HL-60 (cell line): Measurements from ENCODE around the gene TMEM131L.

ENCODE experiments used
- GABPA ChIP-seq: IDR thresholded peaks from 2 replicates; pipeline ENCODE4 v1.6.1; 2012; ENCODE audit warnings: low read depth
- POLR2AphosphoS5 ChIP-seq: IDR thresholded peaks from 2 replicates; pipeline ENCODE4 v1.6.1; 2012; ENCODE audit warnings: low read depth
- REST ChIP-seq: IDR thresholded peaks from 2 replicates; pipeline ENCODE4 v1.6.1; 2012; ENCODE audit warnings: low read depth; ENCODE audit not compliant: insufficient replicate concordance
- TF ChIP-seq, protein P1 (sequence below): IDR thresholded peaks from one replicate; pipeline ENCODE4 v1.5.1; 2011; ENCODE audit warnings: low read length, control low read depth, inconsistent platforms; ENCODE audit not compliant: insufficient read depth

DNA sequence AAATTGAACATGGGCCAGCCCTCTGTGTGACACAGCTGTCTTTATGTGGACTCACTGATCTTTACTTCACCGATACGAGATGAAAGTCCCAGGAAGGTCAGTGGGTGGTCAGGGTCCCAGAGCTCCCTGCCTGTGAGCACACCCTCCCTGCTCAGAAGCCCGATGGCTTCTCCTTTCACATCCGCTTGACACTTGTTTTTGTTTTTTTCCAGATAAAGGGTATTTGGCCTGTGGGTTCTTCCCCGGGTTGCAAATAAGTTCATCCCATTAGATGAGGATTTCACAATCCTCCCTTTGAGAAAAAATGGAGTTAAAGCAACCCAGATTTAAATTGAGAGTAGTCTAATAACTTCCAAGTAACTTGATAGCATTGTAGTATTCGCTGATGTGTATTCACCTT is 169.7 kb downstream of the TMEM131L start:
- TF ChIP-seq, protein P1, sequence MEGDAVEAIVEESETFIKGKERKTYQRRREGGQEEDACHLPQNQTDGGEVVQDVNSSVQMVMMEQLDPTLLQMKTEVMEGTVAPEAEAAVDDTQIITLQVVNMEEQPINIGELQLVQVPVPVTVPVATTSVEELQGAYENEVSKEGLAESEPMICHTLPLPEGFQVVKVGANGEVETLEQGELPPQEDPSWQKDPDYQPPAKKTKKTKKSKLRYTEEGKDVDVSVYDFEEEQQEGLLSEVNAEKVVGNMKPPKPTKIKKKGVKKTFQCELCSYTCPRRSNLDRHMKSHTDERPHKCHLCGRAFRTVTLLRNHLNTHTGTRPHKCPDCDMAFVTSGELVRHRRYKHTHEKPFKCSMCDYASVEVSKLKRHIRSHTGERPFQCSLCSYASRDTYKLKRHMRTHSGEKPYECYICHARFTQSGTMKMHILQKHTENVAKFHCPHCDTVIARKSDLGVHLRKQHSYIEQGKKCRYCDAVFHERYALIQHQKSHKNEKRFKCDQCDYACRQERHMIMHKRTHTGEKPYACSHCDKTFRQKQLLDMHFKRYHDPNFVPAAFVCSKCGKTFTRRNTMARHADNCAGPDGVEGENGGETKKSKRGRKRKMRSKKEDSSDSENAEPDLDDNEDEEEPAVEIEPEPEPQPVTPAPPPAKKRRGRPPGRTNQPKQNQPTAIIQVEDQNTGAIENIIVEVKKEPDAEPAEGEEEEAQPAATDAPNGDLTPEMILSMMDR = no peak
- TF ChIP-seq REST (no peak), GABPA (no peak), POLR2AphosphoS5 (no peak)
